Panc1 (cell line): ENCODE results near the gene ARHGEF28. TPM values are rescaled to one million over a fixed set of nuclear protein-coding genes. Genes with fewer than 3 reads are reported as not detected.

Source experiments
- ATAC-seq: fragments of 200-7000 bp; cut with Tn5 transposase; 2 replicates; pipeline ENCODE4 v1.9.1; 2020; ENCODE audit warnings: mild to moderate bottlenecking, moderate library complexity
- BruUV-seq: library from RNA; stranded (reverse); fragments of 400-500 nt; replicated peaks from 2 replicates; lab custom pipeline; 2021; lab: Mats Ljungman, UMichigan
- CTCF ChIA-PET: fragments of 300-600 bp; sonication (Branson Sonifier 250); formaldehyde crosslinking; loops from one replicate; lab custom pipeline; 2022; ENCODE audit warnings: antibody characterized with exemption; lab: Charles Lee
- POLR2A ChIA-PET: fragments of 300-600 bp; sonication (Branson Sonifier 250); formaldehyde crosslinking; loops from one replicate; lab custom pipeline; 2022; ENCODE audit warnings: antibody characterized with exemption; lab: Charles Lee
- DNase-seq: peaks from one replicate; pipeline ENCODE4 v3.0.0-alpha.2; 2010; ENCODE audit warnings: low read depth, low spot score
- H3K27ac ChIP-seq: 2 replicates; pipeline ENCODE4 v1.5.1; 2011; ENCODE audit warnings: mild to moderate bottlenecking, low read length, inconsistent platforms
- H3K27me3 ChIP-seq: fragments of 200-500 bp; sonication (Bioruptor generic); 2 replicates; pipeline ENCODE4 v1.6.0; 2014; ENCODE audit warnings: low read length, inconsistent platforms; ENCODE audit not compliant: control insufficient read depth, insufficient read depth
- H3K36me3 ChIP-seq: fragments of 200-500 bp; sonication (Bioruptor generic); 2 replicates; pipeline ENCODE4 v1.5.1; 2014; ENCODE audit warnings: inconsistent platforms, mild to moderate bottlenecking, low read length, moderate library complexity; ENCODE audit not compliant: control insufficient read depth, insufficient read depth
- H3K4me1 ChIP-seq: 2 replicates; pipeline ENCODE4 v1.5.1; 2011; ENCODE audit warnings: inconsistent platforms, mild to moderate bottlenecking, low read length, moderate library complexity; ENCODE audit not compliant: control insufficient read depth, insufficient read depth
- H3K4me3 ChIP-seq, 2 experiments: 2 replicates each; pipeline ENCODE4 v1.5.1; 2011 to 2012; ENCODE audit warnings: low read depth in 2 of 2, low read length in 2 of 2, mild to moderate bottlenecking in 2 of 2, inconsistent platforms in 1 of 2, moderate library complexity in 1 of 2
- H3K9me3 ChIP-seq: fragments of 200-500 bp; sonication (Bioruptor generic); 2 replicates; pipeline ENCODE4 v1.5.1; 2014; ENCODE audit warnings: low read depth, mild to moderate bottlenecking, inconsistent platforms, low read length, moderate library complexity; ENCODE audit not compliant: control insufficient read depth, insufficient read depth
- POLR2AphosphoS5 ChIP-seq: IDR thresholded peaks from 2 replicates; pipeline ENCODE4 v1.6.1; 2012; ENCODE audit warnings: mild to moderate bottlenecking, low read depth, low read length, moderate library complexity
- SIN3A ChIP-seq: IDR thresholded peaks from 2 replicates; pipeline ENCODE4 v1.6.1; 2012; ENCODE audit warnings: low read depth, mild to moderate bottlenecking, low read length, moderate library complexity, borderline replicate concordance; ENCODE audit not compliant: insufficient read depth
- TCF7L2 ChIP-seq: IDR thresholded peaks from 2 replicates; pipeline ENCODE4 v1.6.1; 2011; ENCODE audit warnings: mild to moderate bottlenecking, low read depth, low read length, inconsistent platforms
- in situ Hi-C: cut with HindIII; loops from 2 replicates; pipeline ENCODE4 v1.10.0; 2016; ENCODE audit warnings: low sequenced_read_pairs, low pct_unique_long_range_greater_than_20kb
- intact Hi-C: fragments of 100-400 bp; cut with micrococcal nuclease; formaldehyde crosslinking; loops from one replicate; pipeline ENCODE4 v1.10.0; 2022; ENCODE audit not compliant: unreplicated experiment
- total RNA-seq: library from RNA; stranded (reverse); gene quantifications from one replicate; pipeline ENCODE4 v1.2.1, GENCODE V29; 2021; ENCODE audit not compliant: unreplicated experiment
- TF ChIP-seq, protein P1 (sequence below): fragments of 450-650 bp; IDR thresholded peaks from 2 replicates; pipeline ENCODE4 v1.5.1; 2017; ENCODE audit warnings: mild to moderate bottlenecking
- TF ChIP-seq, protein P2 (sequence below), 2 experiments: IDR thresholded peaks; 2 replicates each; pipeline ENCODE4 v1.6.1; 2011 to 2012; ENCODE audit warnings: low read depth in 2 of 2, control low read depth in 1 of 2, low read length in 1 of 2, mild to moderate bottlenecking in 1 of 2, moderate library complexity in 1 of 2; ENCODE audit not compliant: insufficient read depth in 1 of 2

The ARHGEF28 gene
- total RNA-seq, 1 experiment from 2014 or later, result 34.8 TPM

DNA sequence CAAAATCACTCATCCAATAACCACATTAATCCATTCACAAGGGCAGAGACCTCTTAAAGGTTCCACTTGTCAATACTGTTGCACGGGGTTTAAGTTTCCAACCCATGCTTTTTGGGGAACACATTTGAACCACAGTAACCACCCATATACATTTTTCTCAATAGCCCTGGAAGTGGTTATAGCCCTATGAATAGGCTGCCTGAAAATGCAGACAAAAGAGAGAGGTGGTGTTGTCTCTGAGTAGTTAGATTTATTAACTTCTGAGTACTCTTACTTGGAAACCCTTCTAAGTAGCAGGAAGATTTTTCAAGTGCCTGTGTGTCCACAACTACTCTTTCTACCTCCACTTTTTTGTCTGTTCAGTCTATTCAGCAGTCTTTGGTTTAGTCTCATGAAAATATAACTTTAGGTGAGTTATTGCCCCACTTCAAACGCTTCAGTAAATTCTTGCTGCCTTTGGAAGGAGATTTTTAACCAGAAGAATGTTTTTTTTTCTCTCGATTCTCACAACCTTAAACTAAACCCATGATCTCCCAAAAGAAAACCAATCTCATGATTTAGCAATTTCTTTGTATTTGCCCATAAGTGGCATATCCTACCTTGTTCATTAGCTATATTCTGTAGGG is 42.6 kb downstream of the ARHGEF28 start:
- CTCF ChIA-PET, result no interaction called here
- Histone ChIP-seq H3K36me3 (no peaks in the 10 kb centered on the region), H3K4me3 (no peak overlapping the region), H3K27me3 (no peaks in the 10 kb centered on the region), H3K9me3 (no peaks in the 10 kb centered on the region), H3K27ac (no peak overlapping the region), H3K4me1 (peaks cover 27% of the 10 kb centered on the region)
- POLR2A ChIA-PET, result no interaction called here
- DNase-seq, result no peak
- TF ChIP-seq TCF7L2 (no peak), SIN3A (no peak), POLR2AphosphoS5 (no peak)
- TF ChIP-seq, protein P1, sequence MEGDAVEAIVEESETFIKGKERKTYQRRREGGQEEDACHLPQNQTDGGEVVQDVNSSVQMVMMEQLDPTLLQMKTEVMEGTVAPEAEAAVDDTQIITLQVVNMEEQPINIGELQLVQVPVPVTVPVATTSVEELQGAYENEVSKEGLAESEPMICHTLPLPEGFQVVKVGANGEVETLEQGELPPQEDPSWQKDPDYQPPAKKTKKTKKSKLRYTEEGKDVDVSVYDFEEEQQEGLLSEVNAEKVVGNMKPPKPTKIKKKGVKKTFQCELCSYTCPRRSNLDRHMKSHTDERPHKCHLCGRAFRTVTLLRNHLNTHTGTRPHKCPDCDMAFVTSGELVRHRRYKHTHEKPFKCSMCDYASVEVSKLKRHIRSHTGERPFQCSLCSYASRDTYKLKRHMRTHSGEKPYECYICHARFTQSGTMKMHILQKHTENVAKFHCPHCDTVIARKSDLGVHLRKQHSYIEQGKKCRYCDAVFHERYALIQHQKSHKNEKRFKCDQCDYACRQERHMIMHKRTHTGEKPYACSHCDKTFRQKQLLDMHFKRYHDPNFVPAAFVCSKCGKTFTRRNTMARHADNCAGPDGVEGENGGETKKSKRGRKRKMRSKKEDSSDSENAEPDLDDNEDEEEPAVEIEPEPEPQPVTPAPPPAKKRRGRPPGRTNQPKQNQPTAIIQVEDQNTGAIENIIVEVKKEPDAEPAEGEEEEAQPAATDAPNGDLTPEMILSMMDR, result no peak
- TF ChIP-seq, protein P2, sequence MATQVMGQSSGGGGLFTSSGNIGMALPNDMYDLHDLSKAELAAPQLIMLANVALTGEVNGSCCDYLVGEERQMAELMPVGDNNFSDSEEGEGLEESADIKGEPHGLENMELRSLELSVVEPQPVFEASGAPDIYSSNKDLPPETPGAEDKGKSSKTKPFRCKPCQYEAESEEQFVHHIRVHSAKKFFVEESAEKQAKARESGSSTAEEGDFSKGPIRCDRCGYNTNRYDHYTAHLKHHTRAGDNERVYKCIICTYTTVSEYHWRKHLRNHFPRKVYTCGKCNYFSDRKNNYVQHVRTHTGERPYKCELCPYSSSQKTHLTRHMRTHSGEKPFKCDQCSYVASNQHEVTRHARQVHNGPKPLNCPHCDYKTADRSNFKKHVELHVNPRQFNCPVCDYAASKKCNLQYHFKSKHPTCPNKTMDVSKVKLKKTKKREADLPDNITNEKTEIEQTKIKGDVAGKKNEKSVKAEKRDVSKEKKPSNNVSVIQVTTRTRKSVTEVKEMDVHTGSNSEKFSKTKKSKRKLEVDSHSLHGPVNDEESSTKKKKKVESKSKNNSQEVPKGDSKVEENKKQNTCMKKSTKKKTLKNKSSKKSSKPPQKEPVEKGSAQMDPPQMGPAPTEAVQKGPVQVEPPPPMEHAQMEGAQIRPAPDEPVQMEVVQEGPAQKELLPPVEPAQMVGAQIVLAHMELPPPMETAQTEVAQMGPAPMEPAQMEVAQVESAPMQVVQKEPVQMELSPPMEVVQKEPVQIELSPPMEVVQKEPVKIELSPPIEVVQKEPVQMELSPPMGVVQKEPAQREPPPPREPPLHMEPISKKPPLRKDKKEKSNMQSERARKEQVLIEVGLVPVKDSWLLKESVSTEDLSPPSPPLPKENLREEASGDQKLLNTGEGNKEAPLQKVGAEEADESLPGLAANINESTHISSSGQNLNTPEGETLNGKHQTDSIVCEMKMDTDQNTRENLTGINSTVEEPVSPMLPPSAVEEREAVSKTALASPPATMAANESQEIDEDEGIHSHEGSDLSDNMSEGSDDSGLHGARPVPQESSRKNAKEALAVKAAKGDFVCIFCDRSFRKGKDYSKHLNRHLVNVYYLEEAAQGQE (IDR thresholded peaks at IDR 0.05; ENCODE audit: insufficient read depth in 1 of 2, low read depth in 2 of 2, low read length in 1 of 2), result no peak
- intact Hi-C loops (no loop called here), in situ Hi-C loops (no loop called here)
- no TSS peak for BruUV-seq
- no peak for ATAC-seq

DNA sequence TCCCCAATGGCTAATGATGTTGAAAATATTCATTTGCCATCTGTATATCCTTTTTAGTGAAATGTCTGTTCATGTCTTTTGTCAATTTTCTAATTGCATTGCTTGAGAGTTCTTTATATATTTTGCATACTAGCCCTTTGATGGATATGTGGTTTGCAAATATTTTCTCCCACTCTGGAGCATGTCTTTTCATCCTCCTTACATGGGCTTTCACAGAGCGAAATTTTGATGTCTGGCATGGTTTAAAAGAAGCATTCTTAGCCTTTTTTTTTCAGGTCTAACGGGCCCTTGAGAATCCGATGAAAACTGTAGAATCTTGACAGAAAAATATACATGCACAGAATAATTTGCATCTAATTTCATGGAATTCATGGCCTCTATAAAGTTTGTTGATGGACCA is 44.7 kb downstream of the ARHGEF28 start:
- H3K4me1 ChIP-seq, result peaks cover 39% of the 10 kb centered on the region
- no peak for DNase-seq
- H3K27ac ChIP-seq, result no peak overlapping the region
- H3K27me3 ChIP-seq, result no peaks in the 10 kb centered on the region
- ChIA-PET POLR2A (no interaction called here), CTCF (no interaction called here)
- TF ChIP-seq, protein P2 (IDR thresholded peaks at IDR 0.05; ENCODE audit: insufficient read depth in 1 of 2, low read depth in 2 of 2, low read length in 1 of 2), result no peak
- TF ChIP-seq, protein P1, result no peak
- TF ChIP-seq SIN3A, result no peak
- no peak for TF ChIP-seq TCF7L2
- no peak for TF ChIP-seq POLR2AphosphoS5
- H3K4me3 ChIP-seq, result no peak overlapping the region
- in situ Hi-C loops, result no loop called here
- intact Hi-C loops, result no loop called here
- no peak for ATAC-seq
- BruUV-seq, result no TSS peak
- H3K36me3 ChIP-seq, result no peaks in the 10 kb centered on the region
- H3K9me3 ChIP-seq, result no peaks in the 10 kb centered on the region
